Stimulated activated CD4-positive, alpha-beta T cell treated with anti-CD3 and anti-CD28 coated beads, Interleukin-2, amount 100 ng/mL, for 48 hours (primary cell): ENCODE data around the gene DTX3.
"Not testable (repeated sequence)": the region's sequence is repeated elsewhere in the genome, so short reads cannot be mapped to it uniquely, and the experiment has no call there.

Source experiments
- DNase-seq, 2 donors: peaks; one replicate each; pipeline ENCODE4 v3.0.0-alpha.2; 2020

Gene DTX3

GRCh38 chr12:57607958-57608663 is 3.5 kb downstream of the DTX3 start:
- no peak for DNase-seq

DNA sequence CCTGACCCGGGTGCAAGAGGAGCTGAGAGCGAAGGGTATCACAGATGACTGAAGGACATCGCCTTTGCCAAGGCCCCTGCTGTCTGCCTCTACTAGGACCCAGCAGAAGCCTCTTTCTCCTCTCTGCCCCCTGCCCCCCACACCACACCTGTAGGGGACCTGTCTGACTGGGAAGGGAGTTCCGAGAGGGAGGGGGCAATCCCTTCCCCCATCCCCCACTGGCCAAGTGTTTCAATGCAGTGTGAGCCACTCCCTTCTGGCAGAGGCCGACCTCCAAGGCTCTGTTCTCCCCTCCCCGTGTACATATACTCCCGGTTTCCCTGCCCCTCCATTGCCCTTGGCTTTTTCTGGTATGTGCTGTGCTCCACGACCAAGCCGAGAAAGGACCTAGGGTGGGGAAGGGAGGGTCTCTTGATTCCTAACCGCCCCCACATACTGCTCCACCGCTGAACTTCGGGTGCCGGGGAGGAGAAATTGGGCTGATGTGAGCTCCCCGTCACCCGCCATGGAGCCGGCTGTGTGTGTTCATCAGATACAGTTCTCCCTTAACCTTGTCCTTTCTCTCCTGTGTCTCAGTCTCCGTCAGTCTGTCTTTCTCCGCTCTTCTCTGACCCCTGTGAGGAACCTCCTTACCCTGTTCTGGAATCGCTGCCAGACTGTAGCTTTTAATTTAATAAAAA is 4.6 kb downstream of the DTX3 start:
- DNase-seq: no peak

GRCh38 chr12:57609781-57610553 is 5.3 kb downstream of the DTX3 start:
- no peak for DNase-seq

DNA sequence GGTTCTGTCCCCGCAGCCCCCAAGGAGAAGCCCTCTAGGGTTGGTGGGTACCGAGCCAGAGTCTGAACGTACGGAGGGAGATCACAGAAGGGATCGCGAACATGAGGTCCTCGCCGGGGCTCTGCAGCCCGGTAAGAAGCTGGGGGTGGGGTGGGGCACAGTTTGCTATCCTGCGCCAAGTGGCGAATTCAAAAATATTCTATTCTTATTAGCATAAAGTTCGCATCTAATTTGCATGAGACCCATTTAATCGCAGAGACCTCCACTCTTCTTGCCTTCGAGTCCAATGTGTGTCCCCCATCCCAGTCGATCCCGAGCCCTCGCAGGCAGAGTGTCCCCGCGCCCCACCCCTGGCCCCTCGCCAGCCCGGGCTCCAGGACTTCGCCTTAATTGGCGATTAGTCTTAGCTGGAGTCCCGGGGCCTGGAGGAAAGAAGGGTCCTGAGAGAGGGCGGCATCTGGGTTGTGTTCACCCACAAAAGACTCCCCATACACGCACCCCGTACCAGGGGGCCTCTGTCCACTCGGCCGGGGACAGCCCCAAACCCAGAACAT is 6.0 kb downstream of the DTX3 start:
- DNase-seq: no peak

GRCh38 chr12:57611108-57611826 is 6.6 kb downstream of the DTX3 start, which contains the start of gene ARHGEF25:
Gene ARHGEF25 (plus strand): TSS chr12:57611435. CDS start chr12:57611895, 460 bp downstream.
- peak in 1 of 2 donors; percentile 53 for DNase-seq

DNA sequence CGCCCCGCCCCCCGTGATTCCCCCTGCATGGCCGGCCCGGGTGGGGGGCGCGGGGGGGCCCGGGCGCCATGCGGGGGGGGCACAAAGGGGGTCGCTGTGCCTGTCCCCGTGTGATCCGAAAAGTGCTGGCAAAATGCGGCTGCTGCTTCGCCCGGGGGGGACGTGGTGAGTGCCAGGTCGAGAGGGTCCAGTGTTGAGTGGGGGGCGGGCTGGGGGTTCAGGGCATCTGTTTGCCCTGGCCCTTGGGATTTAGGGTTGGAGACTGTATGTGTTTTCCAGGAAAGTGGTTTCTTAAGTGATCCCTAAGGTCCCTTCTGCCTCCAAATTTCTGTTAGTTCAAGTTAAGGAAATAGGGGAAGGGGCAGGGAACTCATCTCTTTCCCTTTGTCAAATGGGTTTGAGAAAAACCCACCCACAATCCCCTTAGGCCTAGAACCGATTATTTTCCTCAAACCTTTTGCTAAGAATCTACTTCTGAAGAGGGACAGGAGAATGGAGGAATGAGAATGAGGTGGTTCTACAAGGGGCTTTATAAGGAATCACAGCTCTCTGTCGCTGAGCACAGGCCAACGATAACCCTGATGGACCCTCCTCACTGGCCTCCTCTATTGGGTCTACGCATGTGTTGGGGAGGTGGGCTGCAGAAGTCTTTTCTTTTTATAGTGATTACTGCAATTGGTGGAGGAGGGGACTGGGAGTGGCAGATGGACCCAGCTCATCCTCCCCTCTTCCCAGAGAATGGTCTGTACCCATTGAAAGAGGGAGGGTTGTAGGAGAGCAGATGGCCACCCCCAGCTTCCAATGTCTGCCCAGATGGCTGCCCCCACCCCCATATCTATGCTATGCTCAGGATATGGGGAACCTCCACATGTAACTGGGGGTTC is 7.4 kb downstream of the DTX3 start:
- DNase-seq: no peak

- no peak for DNase-seq
Observed at GRCh38 chr12:57612711-57613426, 8.2 kb downstream of the DTX3 start.

- no peak for DNase-seq
Observed at GRCh38 chr12:57613427-57614109, 8.9 kb downstream of the DTX3 start.

- DNase-seq: no peak
Observed at GRCh38 chr12:57614178-57614947, 9.7 kb downstream of the DTX3 start.

DNA sequence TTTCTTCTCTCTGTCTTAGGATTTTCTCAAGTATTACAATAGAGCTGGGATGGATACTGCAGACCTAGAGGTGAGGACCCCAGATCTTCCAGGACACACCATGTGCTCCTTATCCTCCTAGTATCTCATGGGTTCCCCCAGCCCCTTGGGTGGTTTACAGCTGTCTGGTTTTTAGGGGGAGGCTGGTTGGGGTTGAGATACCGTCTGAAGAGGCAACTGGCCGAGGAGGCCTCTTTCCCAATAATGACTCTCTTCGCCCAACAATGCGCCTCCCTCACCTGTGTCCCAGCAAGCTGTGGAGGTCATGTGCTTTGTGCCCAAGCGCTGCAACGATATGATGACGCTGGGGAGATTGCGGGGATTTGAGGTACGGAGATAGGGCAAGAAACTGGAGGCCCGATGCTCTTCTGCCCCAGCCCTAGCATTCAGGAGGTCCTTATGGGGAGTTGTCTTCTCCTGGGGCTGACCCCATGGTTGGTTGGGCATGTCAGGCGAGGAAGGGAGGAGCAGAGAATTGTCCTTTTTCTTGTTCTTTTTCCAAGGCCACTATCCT is 10.4 kb downstream of the DTX3 start:
- no peak for DNase-seq

DNA sequence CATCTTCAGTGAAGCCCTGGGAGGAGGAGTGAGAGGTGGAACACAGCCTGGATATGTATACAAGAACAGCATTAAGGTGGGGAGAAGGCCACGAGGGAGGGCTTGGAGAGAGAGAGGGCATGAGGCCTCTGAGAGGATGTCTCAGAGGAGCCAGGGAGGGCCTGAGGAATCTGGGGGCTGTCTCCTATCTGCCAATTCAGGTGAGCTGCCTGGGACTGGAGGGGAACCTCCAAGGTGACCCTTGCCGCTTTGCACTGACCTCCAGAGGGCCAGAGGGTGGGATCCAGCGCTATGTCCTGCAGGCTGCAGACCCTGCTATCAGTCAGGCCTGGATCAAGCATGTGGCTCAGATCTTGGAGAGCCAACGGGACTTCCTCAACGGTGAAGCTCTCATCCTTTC is 11.0 kb downstream of the DTX3 start:
- no peak for DNase-seq

DNA sequence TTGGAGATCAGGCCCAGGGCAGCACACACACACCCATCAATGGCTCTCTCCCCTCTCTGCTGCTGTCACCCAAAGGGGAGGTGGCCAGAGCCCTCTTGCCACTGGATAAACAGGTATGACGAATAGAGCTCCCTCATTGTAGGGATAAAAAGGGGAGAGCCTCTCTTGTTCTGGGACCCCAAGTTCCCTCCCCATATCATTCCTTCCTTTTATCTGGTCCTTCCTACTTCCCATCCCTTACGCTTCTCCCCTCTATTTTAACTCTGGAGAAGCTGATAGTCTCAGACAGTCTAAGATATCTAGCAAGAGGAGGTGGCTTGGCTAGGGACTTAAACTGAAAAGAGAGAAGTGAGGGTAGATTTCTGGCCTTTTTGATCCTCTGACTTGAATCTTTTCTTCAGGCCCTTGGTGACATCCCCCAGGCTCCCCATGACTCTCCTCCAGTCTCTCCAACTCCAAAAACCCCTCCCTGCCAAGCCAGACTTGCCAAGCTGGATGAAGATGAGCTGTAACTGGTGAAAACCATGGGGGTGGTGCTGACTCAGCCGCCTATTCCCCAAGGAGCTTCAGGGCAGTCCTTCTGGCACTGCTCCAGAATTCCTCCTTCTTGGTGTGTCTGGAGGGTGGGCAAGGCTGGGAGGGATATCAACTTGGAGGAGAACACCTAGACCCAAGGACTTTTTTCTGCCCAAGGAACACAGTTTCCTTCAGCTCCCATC is 11.9 kb downstream of the DTX3 start:
- no peak for DNase-seq

- DNase-seq: no peak
Observed at GRCh38 chr12:57617942-57618341, 13.3 kb downstream of the DTX3 start.

DNA sequence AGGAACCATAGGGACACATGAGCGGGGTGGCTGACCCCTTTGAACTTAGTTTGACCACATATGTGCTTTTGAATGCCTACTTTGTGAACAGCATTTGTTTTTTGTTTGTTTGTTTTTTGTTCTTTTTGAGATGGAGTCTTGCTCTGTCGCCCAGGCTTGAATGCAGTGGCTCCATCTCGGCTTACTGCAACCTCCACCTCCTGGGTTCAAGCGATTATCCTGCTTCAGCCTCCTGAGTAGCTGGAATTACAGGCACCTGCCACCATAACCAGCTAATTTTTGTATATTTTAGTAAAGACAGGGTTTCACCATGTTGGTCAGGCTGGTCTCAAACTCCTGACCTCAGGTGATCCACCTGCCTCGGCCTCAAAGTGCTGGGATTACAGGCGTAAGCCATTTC is 13.8 kb downstream of the DTX3 start:
- not testable (repeated sequence) for DNase-seq

DNA sequence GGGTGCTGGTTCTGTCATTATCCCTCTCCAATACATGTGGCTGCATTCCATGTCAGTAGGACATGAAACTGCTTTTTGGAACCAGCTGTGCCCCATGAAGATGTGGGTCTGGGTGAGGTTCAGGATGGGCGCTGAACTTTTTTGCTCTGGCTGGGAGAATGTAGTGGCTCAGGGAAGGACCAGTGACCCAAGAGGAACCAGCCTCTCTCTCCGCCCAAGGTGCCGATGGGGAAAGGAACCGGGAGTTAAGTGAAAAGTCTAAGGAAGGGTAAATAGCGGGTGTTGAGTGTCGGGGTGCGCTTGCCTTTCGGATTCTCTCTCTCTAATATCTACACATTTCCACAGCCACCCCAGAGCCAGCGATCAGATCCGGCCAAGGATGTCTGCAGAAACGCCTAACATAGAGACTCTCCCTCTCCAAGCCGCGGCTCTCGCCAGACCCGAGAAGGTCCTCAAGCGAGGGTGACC is 14.4 kb downstream of the DTX3 start:
- DNase-seq: no peak

DNA sequence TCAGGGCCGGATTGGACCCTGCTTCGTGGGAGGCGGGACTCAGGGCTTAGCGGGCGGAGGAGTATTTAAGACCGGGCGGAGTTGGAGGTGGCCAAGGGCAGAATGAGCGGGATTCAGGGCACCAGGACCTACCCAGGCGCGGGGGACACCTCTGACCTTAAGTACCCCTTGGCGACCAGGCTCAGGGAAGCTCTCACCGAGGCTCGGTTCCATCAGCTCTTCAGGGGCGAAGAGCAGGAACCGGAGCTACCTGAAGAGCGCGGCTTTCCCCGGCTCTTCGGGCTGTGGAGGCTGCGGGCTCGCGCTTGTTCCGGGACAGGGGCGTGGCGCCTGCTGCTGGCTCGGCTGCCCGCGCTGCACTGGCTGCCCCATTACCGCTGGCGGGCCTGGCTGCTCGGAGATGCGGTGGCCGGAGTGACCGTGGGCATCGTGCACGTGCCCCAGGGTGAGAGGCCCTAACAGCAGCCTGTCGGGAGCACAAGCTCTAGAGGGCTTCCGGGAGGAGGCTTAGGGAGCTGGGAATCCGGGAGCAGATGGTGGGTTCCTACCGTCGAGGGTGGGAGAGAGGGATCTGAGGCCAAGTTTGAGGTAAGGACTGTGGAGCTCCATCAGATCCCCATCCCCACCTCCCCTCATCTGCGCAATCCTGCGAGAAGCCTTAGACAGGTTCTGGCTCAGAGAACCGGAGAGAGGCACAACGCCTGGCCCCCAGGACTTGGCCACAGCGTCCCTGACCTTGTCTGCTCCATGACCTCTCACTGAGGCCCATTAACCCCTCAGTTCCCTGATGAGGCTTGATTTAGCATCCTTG is 15.0 kb downstream of the DTX3 start:
- no peak for DNase-seq

- no peak for DNase-seq
Observed at GRCh38 chr12:57620245-57620935, 15.8 kb downstream of the DTX3 start.
